ENCODE measurements around the gene NKX2-8. TPM values are rescaled to one million over a fixed set of nuclear protein-coding genes. Genes with fewer than 3 reads are reported as not detected.

NKX2-8 gene
- total RNA-seq, 1 experiment from 2014 or later: not detected

DNA sequence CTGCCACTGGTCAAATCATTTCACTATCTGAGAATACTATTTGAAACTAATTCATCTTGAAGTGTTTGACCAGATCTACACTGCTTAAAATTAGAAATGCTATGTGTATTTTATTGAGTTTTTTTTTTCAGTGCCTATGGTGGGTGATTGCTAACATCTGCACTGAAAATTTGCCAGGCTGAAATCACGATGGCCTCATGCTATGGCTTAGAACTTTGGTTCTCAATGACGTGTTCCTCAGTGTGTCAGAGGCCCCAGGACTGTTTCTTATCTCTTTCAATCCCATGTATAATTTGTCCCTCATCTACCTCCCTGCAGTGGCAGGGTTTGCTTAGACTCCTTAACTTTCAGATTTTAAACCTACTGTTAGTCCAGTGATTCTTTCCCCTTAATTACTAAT is 36.2 kb upstream of the NKX2-8 start:
- Mint-ChIP-seq H3K36me3 (no peaks in the 10 kb centered on the region), H3K9me3 (peaks cover 23% of the 10 kb centered on the region), H3K4me3 (no peak overlapping the region), H3K27ac (no peak overlapping the region), H3K27me3 (ENCODE audit: low read depth) (peaks cover 10% of the 10 kb centered on the region; the same call in 1 of the 2 replicates), H3K4me1 (no peaks in the 10 kb centered on the region)
- ChIA-PET POLR2A (no interaction called here), CTCF (interaction anchor here (0.7 to 1.5 kb wide), 4 partner anchors 13 to 513 kb away, joined by 3 to 8 read pairs (median 4); no protein-coding TSS in a partner anchor)
- TF ChIP-seq, protein P1, sequence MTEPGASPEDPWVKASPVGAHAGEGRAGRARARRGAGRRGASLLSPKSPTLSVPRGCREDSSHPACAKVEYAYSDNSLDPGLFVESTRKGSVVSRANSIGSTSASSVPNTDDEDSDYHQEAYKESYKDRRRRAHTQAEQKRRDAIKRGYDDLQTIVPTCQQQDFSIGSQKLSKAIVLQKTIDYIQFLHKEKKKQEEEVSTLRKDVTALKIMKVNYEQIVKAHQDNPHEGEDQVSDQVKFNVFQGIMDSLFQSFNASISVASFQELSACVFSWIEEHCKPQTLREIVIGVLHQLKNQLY (CRISPR knock-in tag; IDR thresholded peaks at IDR 0.05): no peak
- TF ChIP-seq ZBTB21 (CRISPR knock-in tag; IDR thresholded peaks at IDR 0.05; ENCODE audit: borderline replicate concordance) (no peak), TCF7 (CRISPR knock-in tag; IDR thresholded peaks at IDR 0.05; ENCODE audit: low read depth) (no peak), ESRRA (CRISPR knock-in tag; IDR thresholded peaks at IDR 0.05; ENCODE audit: borderline replicate concordance) (no peak), TEAD4 (CRISPR knock-in tag; IDR thresholded peaks at IDR 0.05) (no peak), NFE2L1 (CRISPR knock-in tag; IDR thresholded peaks at IDR 0.05) (no peak)
- TF ChIP-seq, protein P2, sequence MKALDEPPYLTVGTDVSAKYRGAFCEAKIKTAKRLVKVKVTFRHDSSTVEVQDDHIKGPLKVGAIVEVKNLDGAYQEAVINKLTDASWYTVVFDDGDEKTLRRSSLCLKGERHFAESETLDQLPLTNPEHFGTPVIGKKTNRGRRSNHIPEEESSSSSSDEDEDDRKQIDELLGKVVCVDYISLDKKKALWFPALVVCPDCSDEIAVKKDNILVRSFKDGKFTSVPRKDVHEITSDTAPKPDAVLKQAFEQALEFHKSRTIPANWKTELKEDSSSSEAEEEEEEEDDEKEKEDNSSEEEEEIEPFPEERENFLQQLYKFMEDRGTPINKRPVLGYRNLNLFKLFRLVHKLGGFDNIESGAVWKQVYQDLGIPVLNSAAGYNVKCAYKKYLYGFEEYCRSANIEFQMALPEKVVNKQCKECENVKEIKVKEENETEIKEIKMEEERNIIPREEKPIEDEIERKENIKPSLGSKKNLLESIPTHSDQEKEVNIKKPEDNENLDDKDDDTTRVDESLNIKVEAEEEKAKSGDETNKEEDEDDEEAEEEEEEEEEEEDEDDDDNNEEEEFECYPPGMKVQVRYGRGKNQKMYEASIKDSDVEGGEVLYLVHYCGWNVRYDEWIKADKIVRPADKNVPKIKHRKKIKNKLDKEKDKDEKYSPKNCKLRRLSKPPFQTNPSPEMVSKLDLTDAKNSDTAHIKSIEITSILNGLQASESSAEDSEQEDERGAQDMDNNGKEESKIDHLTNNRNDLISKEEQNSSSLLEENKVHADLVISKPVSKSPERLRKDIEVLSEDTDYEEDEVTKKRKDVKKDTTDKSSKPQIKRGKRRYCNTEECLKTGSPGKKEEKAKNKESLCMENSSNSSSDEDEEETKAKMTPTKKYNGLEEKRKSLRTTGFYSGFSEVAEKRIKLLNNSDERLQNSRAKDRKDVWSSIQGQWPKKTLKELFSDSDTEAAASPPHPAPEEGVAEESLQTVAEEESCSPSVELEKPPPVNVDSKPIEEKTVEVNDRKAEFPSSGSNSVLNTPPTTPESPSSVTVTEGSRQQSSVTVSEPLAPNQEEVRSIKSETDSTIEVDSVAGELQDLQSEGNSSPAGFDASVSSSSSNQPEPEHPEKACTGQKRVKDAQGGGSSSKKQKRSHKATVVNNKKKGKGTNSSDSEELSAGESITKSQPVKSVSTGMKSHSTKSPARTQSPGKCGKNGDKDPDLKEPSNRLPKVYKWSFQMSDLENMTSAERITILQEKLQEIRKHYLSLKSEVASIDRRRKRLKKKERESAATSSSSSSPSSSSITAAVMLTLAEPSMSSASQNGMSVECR (CRISPR knock-in tag; IDR thresholded peaks at IDR 0.05; ENCODE audit: borderline replicate concordance): no peak
- no peak for DNase-seq (ENCODE audit: low spot score)
- ATAC-seq: no peak

DNA sequence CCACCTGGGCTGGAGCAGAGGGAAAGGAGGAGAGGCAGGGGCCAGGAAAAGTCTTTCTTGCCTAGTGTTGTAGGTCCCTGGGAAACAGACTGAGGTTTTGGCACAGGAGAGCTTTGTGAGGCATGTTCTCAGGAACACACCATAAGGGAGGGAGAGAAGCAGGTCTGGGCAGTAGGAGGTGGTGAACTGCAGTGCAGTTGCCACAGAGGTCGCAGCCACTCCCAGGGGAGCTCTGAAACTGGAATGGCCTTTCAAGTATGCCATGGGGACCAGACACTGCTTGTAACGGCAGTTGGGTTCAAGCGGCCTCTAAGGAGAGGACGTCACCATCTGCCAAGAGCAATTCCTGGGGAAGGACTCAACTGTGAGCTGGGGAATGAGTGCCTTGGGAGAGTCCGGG is 35.4 kb upstream of the NKX2-8 start:
- no peaks in the 10 kb centered on the region for H3K36me3 Mint-ChIP-seq
- H3K4me1 Mint-ChIP-seq: no peaks in the 10 kb centered on the region
- CTCF ChIA-PET: interaction anchor here (0.7 to 1.6 kb wide), 7 partner anchors 12 to 548 kb away, joined by 3 to 8 read pairs (median 4); no protein-coding TSS in a partner anchor
- H3K9me3 Mint-ChIP-seq: peaks cover 27% of the 10 kb centered on the region
- no peak overlapping the region for H3K4me3 Mint-ChIP-seq
- H3K27ac Mint-ChIP-seq: no peak overlapping the region
- H3K27me3 Mint-ChIP-seq (ENCODE audit: low read depth): peaks cover 12% of the 10 kb centered on the region; the same call in 1 of the 2 replicates
- ATAC-seq (peak; percentile 34; the same call in 1 of the 2 replicates), DNase-seq (ENCODE audit: low spot score) (no peak)
- POLR2A ChIA-PET: no interaction called here
- TF ChIP-seq, protein P3, sequence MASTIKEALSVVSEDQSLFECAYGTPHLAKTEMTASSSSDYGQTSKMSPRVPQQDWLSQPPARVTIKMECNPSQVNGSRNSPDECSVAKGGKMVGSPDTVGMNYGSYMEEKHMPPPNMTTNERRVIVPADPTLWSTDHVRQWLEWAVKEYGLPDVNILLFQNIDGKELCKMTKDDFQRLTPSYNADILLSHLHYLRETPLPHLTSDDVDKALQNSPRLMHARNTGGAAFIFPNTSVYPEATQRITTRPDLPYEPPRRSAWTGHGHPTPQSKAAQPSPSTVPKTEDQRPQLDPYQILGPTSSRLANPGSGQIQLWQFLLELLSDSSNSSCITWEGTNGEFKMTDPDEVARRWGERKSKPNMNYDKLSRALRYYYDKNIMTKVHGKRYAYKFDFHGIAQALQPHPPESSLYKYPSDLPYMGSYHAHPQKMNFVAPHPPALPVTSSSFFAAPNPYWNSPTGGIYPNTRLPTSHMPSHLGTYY (CRISPR knock-in tag; IDR thresholded peaks at IDR 0.05): no peak
- TF ChIP-seq ATF1 (CRISPR knock-in tag; IDR thresholded peaks at IDR 0.05): no peak
- TF ChIP-seq JUN (CRISPR knock-in tag; IDR thresholded peaks at IDR 0.05): no peak
- TF ChIP-seq SMAD4 (CRISPR knock-in tag; IDR thresholded peaks at IDR 0.05): no peak
- TF ChIP-seq, protein P4, sequence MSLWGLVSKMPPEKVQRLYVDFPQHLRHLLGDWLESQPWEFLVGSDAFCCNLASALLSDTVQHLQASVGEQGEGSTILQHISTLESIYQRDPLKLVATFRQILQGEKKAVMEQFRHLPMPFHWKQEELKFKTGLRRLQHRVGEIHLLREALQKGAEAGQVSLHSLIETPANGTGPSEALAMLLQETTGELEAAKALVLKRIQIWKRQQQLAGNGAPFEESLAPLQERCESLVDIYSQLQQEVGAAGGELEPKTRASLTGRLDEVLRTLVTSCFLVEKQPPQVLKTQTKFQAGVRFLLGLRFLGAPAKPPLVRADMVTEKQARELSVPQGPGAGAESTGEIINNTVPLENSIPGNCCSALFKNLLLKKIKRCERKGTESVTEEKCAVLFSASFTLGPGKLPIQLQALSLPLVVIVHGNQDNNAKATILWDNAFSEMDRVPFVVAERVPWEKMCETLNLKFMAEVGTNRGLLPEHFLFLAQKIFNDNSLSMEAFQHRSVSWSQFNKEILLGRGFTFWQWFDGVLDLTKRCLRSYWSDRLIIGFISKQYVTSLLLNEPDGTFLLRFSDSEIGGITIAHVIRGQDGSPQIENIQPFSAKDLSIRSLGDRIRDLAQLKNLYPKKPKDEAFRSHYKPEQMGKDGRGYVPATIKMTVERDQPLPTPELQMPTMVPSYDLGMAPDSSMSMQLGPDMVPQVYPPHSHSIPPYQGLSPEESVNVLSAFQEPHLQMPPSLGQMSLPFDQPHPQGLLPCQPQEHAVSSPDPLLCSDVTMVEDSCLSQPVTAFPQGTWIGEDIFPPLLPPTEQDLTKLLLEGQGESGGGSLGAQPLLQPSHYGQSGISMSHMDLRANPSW (CRISPR knock-in tag; conservative IDR thresholded peaks at IDR 0.05; ENCODE audit: low read depth): no peak
- no peak for TF ChIP-seq ZNF138 (CRISPR knock-in tag; conservative IDR thresholded peaks at IDR 0.05)
- TF ChIP-seq, protein P5, sequence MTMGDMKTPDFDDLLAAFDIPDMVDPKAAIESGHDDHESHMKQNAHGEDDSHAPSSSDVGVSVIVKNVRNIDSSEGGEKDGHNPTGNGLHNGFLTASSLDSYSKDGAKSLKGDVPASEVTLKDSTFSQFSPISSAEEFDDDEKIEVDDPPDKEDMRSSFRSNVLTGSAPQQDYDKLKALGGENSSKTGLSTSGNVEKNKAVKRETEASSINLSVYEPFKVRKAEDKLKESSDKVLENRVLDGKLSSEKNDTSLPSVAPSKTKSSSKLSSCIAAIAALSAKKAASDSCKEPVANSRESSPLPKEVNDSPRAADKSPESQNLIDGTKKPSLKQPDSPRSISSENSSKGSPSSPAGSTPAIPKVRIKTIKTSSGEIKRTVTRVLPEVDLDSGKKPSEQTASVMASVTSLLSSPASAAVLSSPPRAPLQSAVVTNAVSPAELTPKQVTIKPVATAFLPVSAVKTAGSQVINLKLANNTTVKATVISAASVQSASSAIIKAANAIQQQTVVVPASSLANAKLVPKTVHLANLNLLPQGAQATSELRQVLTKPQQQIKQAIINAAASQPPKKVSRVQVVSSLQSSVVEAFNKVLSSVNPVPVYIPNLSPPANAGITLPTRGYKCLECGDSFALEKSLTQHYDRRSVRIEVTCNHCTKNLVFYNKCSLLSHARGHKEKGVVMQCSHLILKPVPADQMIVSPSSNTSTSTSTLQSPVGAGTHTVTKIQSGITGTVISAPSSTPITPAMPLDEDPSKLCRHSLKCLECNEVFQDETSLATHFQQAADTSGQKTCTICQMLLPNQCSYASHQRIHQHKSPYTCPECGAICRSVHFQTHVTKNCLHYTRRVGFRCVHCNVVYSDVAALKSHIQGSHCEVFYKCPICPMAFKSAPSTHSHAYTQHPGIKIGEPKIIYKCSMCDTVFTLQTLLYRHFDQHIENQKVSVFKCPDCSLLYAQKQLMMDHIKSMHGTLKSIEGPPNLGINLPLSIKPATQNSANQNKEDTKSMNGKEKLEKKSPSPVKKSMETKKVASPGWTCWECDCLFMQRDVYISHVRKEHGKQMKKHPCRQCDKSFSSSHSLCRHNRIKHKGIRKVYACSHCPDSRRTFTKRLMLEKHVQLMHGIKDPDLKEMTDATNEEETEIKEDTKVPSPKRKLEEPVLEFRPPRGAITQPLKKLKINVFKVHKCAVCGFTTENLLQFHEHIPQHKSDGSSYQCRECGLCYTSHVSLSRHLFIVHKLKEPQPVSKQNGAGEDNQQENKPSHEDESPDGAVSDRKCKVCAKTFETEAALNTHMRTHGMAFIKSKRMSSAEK (CRISPR knock-in tag; IDR thresholded peaks at IDR 0.05; ENCODE audit: borderline replicate concordance): no peak
- no peak for TF ChIP-seq NFATC4 (CRISPR knock-in tag; IDR thresholded peaks at IDR 0.05)
- TF ChIP-seq, protein P6, sequence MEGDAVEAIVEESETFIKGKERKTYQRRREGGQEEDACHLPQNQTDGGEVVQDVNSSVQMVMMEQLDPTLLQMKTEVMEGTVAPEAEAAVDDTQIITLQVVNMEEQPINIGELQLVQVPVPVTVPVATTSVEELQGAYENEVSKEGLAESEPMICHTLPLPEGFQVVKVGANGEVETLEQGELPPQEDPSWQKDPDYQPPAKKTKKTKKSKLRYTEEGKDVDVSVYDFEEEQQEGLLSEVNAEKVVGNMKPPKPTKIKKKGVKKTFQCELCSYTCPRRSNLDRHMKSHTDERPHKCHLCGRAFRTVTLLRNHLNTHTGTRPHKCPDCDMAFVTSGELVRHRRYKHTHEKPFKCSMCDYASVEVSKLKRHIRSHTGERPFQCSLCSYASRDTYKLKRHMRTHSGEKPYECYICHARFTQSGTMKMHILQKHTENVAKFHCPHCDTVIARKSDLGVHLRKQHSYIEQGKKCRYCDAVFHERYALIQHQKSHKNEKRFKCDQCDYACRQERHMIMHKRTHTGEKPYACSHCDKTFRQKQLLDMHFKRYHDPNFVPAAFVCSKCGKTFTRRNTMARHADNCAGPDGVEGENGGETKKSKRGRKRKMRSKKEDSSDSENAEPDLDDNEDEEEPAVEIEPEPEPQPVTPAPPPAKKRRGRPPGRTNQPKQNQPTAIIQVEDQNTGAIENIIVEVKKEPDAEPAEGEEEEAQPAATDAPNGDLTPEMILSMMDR (IDR thresholded peaks at IDR 0.05): no peak
- no peak for TF ChIP-seq GTF2I (CRISPR knock-in tag; conservative IDR thresholded peaks at IDR 0.05)
- TF ChIP-seq, protein P7, sequence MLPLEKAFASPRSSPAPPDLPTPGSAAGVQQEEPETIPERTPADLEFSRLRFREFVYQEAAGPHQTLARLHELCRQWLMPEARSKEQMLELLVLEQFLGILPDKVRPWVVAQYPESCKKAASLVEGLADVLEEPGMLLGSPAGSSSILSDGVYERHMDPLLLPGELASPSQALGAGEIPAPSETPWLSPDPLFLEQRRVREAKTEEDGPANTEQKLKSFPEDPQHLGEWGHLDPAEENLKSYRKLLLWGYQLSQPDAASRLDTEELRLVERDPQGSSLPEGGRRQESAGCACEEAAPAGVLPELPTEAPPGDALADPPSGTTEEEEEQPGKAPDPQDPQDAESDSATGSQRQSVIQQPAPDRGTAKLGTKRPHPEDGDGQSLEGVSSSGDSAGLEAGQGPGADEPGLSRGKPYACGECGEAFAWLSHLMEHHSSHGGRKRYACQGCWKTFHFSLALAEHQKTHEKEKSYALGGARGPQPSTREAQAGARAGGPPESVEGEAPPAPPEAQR (CRISPR knock-in tag; IDR thresholded peaks at IDR 0.05): no peak
- TF ChIP-seq ZNF232 (CRISPR knock-in tag; IDR thresholded peaks at IDR 0.05): no peak

Data from WTC11 (cell line).